HG03571 (cell line): Measurements from ENCODE around the gene TST.

Source experiments
- ATAC-seq: cut with Tn5 transposase; IDR thresholded peaks from one replicate; pipeline ENCODE4 v1.9.1; 2021; ENCODE audit not compliant: unreplicated experiment

The TST gene

GRCh38 chr22:36988075-36988832 lies 31.0 kb downstream of the TST start:
- ATAC-seq, result no peak

DNA sequence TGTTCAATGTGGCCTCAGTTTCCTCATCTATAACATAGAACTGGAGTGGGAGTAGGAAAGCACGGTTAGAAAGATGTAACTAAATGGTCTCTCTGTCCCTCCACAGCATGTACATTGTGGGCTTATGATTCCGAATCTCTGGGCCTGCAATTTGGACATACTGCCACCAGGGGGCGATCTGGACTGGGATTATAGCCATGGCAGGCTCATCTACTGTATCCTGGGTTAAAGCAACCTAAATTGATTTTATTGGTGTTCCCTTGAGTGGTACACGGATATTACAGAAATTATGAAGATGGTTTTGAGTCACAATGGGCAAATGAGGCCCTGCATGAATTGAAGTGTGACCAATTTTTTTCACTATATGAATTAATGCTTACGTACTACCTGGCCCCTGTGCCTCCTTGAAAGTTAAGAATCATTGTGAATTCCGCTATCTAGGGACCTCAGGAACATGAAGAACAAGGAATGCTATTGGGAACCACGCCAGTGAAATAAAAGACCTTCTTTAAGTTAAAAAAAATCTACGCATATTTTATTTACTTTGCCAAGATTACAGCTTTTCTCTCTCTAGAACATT lies 32.9 kb downstream of the TST start:
- no peak for ATAC-seq

- ATAC-seq, result no peak
Observed at GRCh38 chr22:36985211-36985889, 33.9 kb downstream of the TST start.

GRCh38 chr22:36982136-36982535 lies 37.1 kb downstream of the TST start:
- no peak for ATAC-seq

DNA sequence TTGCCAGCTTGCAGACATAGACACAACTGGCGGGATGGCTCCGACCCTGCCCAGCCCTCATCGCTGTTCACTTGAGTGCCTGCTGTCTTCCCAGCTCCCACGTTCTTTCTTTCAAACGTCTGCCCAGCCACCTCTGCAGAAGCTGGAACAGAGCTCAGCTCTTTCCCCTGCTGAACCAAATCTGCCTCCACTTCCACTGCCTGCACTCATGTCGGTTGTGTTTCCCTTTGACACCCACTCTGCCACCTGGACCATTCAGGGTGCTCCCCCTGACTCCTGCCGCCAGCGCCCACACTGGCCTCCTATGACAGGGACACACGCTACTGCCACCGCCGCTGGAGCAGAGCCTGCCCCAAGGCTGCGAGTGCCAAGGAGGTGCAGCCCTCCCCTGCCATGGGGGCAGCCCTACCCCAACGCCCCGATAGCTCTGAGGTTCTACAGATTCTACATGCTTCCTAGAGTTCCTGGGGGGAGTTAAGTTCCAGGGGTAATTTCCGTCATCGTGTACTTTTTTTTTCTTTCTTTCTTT lies 37.9 kb downstream of the TST start:
- ATAC-seq, result no peak

GRCh38 chr22:36979016-36979910 lies 40.0 kb downstream of the TST start:
- ATAC-seq, result no peak

GRCh38 chr22:36977947-36978660 lies 41.1 kb downstream of the TST start:
- ATAC-seq, result no peak

DNA sequence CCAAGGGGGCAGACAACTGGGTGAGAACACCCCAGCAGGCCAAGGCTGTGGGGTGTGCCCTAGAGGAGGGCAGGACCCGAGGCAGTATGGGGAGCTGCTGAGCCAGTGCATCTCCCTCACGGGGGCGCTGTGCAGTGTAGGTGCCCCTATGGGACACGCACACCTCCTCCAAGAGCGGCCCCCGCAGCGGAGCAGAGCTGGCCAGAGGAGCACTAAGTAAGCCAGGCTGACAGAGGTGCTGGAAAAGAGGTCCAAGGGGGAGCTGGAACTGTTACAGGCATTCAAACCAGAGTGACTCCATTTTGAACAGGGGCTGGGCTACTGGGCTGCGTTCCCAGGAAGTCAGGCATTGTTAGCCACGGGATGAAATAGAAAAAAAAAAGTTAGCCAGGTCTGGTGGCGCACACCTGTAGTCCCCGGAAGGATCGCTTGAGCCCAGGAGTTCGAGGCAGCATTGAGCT lies 41.8 kb downstream of the TST start:
- ATAC-seq, result no peak

- no peak for ATAC-seq
Observed at GRCh38 chr22:36976606-36977005, 42.6 kb downstream of the TST start.

DNA sequence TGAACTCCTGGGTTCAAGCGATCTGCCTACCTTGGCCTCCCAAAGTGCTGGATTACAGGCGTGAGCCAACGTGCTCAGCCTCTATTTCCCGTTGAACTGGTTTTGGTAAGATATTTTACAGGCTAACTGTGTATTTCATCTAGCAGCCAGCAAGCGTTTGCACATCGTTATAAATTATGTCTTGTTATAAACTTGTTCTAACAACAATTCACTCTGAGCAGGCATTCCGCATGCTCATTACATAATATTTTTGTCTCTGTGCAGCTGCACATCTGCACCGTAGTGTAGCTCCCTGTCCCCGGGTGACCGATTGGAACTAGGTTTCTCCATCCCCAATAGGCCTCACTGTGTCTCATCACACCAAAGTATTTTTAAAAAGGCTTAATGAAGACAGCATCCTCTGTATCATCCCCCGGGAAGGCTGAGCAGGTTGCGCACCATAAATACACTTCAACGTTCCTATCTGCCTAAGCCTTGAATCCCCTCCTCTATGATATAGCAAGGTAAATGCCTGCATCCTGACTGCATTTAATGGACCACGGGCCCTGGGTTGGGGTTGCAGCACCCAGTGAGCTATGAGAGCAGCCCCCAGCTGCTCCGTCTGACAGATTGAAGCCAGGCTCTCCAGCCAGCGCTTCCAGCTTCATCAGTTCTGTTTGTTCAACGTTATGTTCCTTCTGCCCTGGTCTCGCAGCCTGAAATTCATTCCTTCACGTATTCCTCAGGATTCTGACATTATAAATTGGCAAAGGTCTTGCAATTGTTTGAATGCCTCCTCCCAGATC lies 47.7 kb downstream of the TST start:
- ATAC-seq, result no peak

DNA sequence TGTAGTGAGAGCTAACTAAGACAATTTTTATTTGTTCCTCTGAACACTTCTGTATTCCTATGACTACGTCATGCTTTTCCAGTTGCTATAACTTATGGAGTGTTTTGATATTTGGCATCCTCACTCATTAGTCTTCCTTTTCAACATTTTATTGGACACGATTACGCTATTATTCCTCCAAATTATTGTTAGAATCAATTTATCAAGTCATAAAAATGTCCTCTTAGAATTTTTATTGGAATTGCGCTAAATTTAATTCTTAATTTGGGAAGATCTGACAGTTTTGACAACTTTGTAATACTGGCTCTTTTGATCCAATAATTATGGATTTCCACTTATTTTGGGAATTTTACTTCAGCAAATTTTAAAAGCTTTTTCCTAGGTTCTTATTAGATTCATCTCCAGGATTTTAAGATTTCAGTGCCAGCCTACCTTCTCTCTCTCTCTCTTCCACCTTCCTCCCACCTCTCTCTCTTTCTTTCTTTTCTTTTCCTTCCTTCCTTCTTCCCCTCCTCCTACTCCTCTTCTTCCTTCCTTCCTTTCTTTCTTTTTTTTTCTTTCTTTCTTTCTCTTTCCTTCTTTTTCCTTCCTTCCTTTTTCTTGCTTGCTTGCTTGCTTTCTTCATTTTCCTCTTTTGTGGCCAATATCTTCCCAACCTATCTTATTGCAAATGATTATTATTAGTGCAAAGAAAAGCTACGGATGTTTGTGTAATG lies 50.8 kb downstream of the TST start:
- no peak for ATAC-seq

DNA sequence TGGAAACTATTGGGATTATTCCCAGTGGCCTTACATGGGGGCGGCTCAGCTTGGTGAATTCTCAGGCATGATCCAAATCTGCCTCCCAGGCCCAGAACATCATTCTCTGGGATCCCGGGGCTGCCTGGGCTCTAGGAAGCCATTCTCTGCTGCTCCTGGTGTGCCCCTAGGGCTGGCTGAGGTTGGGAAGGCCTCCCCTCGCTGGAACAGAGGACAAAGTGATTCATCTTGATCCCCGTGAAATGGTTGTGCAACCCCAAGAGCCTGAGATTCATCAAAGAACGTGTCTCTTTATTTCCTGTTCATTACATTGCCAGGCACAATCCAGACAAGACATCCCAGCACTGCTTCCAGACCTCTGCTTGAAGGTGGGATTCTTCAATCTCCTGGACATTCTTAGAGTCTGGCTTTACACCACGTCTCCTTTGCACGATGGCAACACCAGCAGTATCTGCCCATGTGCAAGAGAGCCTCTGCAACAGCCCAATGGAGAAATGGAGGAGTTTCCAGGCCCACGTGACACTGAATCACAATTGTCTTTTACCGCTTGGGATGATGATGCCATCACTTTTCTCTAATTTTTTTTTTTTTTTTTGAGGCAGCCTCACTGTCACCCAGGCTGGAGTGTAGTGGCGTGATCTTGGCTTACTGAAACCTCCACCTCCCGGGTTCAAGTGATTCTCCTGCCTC lies 52.3 kb downstream of the TST start:
- ATAC-seq, result no peak

DNA sequence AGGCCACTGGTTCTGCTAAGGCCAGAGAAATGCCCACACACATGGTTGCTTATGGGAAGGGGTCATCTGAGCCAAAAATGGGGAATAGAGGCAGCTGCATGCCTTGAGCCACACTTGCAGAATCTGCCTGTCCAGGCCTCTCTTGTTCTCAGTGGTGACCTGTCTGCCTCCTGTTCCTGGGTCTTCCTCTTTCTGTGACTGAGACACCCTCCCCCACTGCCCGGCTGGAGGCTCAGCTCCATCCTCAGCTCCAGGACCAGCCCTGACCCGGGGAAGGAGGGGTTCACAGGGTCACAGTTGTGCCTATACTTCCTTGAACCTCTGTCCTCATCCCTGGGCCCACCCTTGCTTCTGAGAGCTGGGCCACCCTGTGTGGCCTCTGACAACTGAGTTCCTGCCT lies 53.6 kb downstream of the TST start:
- ATAC-seq, result no peak

DNA sequence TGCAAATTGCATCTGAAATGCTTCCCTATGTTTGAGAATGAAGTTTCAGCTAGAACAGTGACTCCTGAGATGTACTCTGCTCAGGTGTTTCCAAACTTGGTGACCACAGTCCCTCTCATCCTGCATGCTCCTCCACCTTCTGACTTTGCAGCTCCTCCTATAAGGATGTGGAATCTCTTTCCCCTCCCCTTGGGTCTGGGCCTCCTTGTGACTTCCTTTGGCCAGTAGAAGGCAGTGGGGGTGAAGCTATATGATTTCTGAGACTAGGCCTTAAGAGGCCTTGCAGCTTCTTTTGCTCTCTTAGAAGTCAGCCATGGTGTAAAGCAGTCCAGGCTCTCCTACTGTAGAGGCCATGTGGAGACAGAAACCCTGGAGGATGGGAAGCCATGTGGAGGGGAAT lies 55.1 kb downstream of the TST start:
- no peak for ATAC-seq

GRCh38 chr22:36963302-36963701 lies 55.9 kb downstream of the TST start:
- ATAC-seq, result no peak

DNA sequence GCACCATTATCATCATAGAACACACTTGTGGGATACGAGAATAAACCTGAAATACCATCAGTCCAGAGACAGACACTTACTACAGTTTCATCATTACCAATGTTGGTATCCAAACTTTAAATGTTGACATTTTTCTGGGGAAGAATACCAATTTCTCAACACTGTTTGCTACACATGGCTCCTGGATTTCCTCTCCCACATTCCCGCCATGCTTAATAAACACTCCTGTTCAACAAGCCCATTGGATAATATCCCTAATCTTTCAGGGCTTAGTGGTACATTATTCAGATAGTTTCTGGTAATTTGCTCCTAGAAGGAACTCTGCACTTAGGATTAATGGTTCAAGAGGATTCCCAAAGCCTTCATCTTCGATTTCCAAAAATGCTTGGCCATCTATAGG lies 57.6 kb downstream of the TST start:
- no peak for ATAC-seq
